Endothelial cell of umbilical vein (primary cell): ENCODE results near the gene CXCR4. TPM values are rescaled to one million over a fixed set of nuclear protein-coding genes. Genes with fewer than 3 reads are reported as not detected.

ENCODE experiments used
- BruUV-seq: library from RNA; stranded (reverse); fragments of 400-500 nt; replicated peaks from 2 replicates; lab custom pipeline; 2021; lab: Mats Ljungman, UMichigan
- CTCF ChIA-PET: fragments of 300-600, 350-600 bp; sonication (Branson Sonifier 250); formaldehyde crosslinking; loops from one replicate; lab custom pipeline; 2021; ENCODE audit warnings: antibody characterized with exemption, inconsistent platforms; lab: Charles Lee
- POLR2A ChIA-PET: fragments of 300-600, 350-600 bp; sonication (Branson Sonifier 250); formaldehyde crosslinking; loops from one replicate; lab custom pipeline; 2021; ENCODE audit warnings: antibody characterized with exemption, inconsistent platforms; lab: Charles Lee
- DNase-seq: peaks from one replicate; pipeline ENCODE4 v3.0.0-alpha.2; 2011; ENCODE audit warnings: low read depth, low spot score
- FAIRE-seq: peaks from 2 replicates; lab custom pipeline; 2011; peaks lifted over from hg19 to GRCh38; lab: Jason Lieb, UNC
- H2AFZ ChIP-seq: 2 replicates; pipeline ENCODE4 v1.6.0; 2012; ENCODE audit warnings: low read depth, low read length, control low read depth, inconsistent platforms
- H3K27ac ChIP-seq: 2 replicates; pipeline ENCODE4 v1.5.1; 2011; ENCODE audit warnings: low read depth, mild to moderate bottlenecking, control low read depth, low read length, moderate library complexity; ENCODE audit not compliant: insufficient read depth
- H3K27me3 ChIP-seq, 2 experiments: 2 replicates each; pipeline versions ENCODE4 v1.6.0 to v1.6.1; 2011; ENCODE audit warnings: low read length in 2 of 2, mixed read lengths in 1 of 2; ENCODE audit not compliant: control insufficient read depth in 2 of 2, insufficient read depth in 2 of 2
- H3K36me3 ChIP-seq, 2 experiments: 2 replicates in 1 of 2; 3 replicates in 1 of 2; pipeline ENCODE4 v1.5.1; 2011; ENCODE audit warnings: low read length in 2 of 2, mild to moderate bottlenecking in 1 of 2, moderate library complexity in 1 of 2; ENCODE audit not compliant: control insufficient read depth in 2 of 2, insufficient read depth in 2 of 2; ENCODE audit errors: extremely low read depth in 1 of 2
- H3K4me1 ChIP-seq: 3 replicates; pipeline ENCODE4 v1.5.1; 2011; ENCODE audit warnings: mild to moderate bottlenecking, low read length; ENCODE audit not compliant: control insufficient read depth, insufficient read depth; ENCODE audit errors: extremely low read depth
- H3K4me2 ChIP-seq: 2 replicates; pipeline ENCODE4 v1.6.1; 2011; ENCODE audit warnings: low read length, control low read depth, mixed read lengths; ENCODE audit not compliant: insufficient read depth
- H3K4me3 ChIP-seq, 3 experiments: fragments of 200-600 bp in 1 of 3; sonication (generic), shearing (Covaris generic) in 1 of 3; replicated peaks in 1 of 3; 2 replicates each; pipeline ENCODE4 v1.5.1; 2011 to 2016; ENCODE audit warnings: control low read depth in 3 of 3, low read length in 3 of 3, mild to moderate bottlenecking in 2 of 3, inconsistent platforms in 1 of 3, low read depth in 1 of 3, moderate library complexity in 1 of 3; ENCODE audit not compliant: insufficient read depth in 1 of 3
- H3K79me2 ChIP-seq: 2 replicates; pipeline ENCODE4 v1.6.0; 2012; ENCODE audit warnings: low read length, inconsistent platforms; ENCODE audit not compliant: control insufficient read depth, insufficient read depth
- H3K9ac ChIP-seq: replicated peaks from 2 replicates; pipeline ENCODE3; 2011; ENCODE audit warnings: low read length, control low read depth; ENCODE audit not compliant: insufficient read depth; ENCODE audit errors: extremely low read depth
- H3K9me1 ChIP-seq: replicated peaks from 3 replicates; pipeline ENCODE4 v1.6.0; 2011; ENCODE audit warnings: mild to moderate bottlenecking, low read length; ENCODE audit not compliant: control insufficient read depth, insufficient read depth; ENCODE audit errors: extremely low read depth
- H3K9me3 ChIP-seq: replicated peaks from 2 replicates; pipeline ENCODE4 v1.5.1; 2012; ENCODE audit warnings: low read length, inconsistent platforms; ENCODE audit not compliant: control insufficient read depth, insufficient read depth
- H4K20me1 ChIP-seq: replicated peaks from 2 replicates; pipeline ENCODE3; 2011; ENCODE audit warnings: mild to moderate bottlenecking, low read length; ENCODE audit not compliant: control insufficient read depth, insufficient read depth; ENCODE audit errors: extremely low read depth
- CTCF ChIP-seq, 2 donors: IDR thresholded peaks; 1 replicate in 1 of 2; 2 replicates in 1 of 2; pipeline ENCODE4 v1.5.1; 2011; ENCODE audit warnings: low read length in 2 of 2, mild to moderate bottlenecking in 2 of 2, moderate library complexity in 2 of 2, control low read depth in 1 of 2, inconsistent platforms in 1 of 2, low read depth in 1 of 2; ENCODE audit not compliant: insufficient read depth in 1 of 2; ENCODE audit errors: extremely low read depth in 1 of 2
- EZH2 ChIP-seq: IDR thresholded peaks from 2 replicates; pipeline ENCODE4 v1.6.1; 2012; ENCODE audit warnings: borderline replicate concordance, low read depth, mild to moderate bottlenecking, moderate library complexity, low read length, inconsistent platforms; ENCODE audit not compliant: severe bottlenecking
- FOS ChIP-seq: IDR thresholded peaks from 2 replicates; pipeline ENCODE4 v1.6.1; 2011; ENCODE audit warnings: mild to moderate bottlenecking, low read length, moderate library complexity, borderline replicate concordance; ENCODE audit not compliant: insufficient read depth
- GATA2 ChIP-seq: IDR thresholded peaks from 2 replicates; pipeline ENCODE4 v1.7.0; 2011; ENCODE audit warnings: low read depth, mild to moderate bottlenecking, moderate library complexity, mixed read lengths, low read length; ENCODE audit not compliant: insufficient read length, insufficient read depth
- JUN ChIP-seq: IDR thresholded peaks from 2 replicates; pipeline ENCODE4 v1.6.1; 2011; ENCODE audit warnings: borderline replicate concordance, low read depth; ENCODE audit not compliant: insufficient read length, insufficient read depth
- MAX ChIP-seq: IDR thresholded peaks from 2 replicates; pipeline ENCODE4 v1.6.1; 2011; ENCODE audit not compliant: insufficient read depth, insufficient read length
- MYC ChIP-seq: IDR thresholded peaks from one replicate; pipeline ENCODE4 v1.6.1; 2011; ENCODE audit warnings: mild to moderate bottlenecking, low read depth, low read length
- POLR2A ChIP-seq: IDR thresholded peaks from 2 replicates; pipeline ENCODE4 v1.6.1; 2012; ENCODE audit warnings: low read depth, mild to moderate bottlenecking, control low read depth, low read length
- POLR2AphosphoS5 ChIP-seq: IDR thresholded peaks from 2 replicates; pipeline ENCODE4 v1.6.1; 2012; ENCODE audit warnings: low read depth, mild to moderate bottlenecking, control low read depth, low read length, moderate library complexity; ENCODE audit not compliant: insufficient read depth
- dilution Hi-C: fragments of 300-500 bp; cut with MboI; formaldehyde crosslinking; loops from one replicate; pipeline ENCODE4 v1.15.0; 2019; ENCODE audit warnings: low sequenced_read_pairs; ENCODE audit not compliant: extremely low pct_ligation_motif_present
- intact Hi-C: fragments of 100-400 bp; cut with micrococcal nuclease; formaldehyde crosslinking; loops from one replicate; pipeline ENCODE4 v1.10.0; 2022
- polyA plus RNA-seq, 4 experiments: library from polyadenylated mRNA; depleted of rRNA in 3 of 4; stranded (reverse) in 3 of 4; unstranded in 1 of 4; fragments of >200 nt; gene quantifications; 2 replicates each; pipeline versions ENCODE4 v1.2.1 to v1.2.3, GENCODE V29; 2011 to 2012; ENCODE audit warnings: missing spikeins in 1 of 4
- total RNA-seq: library from RNA; stranded (reverse); gene quantifications from 2 replicates; pipeline ENCODE4 v1.2.3, GENCODE V29; 2021

Gene CXCR4
- total and polyA plus RNA-seq, 2 donors (not counting 3 experiments of a cell fraction or from before 2014, with no cell fraction given) = 42.2 to 52.4 TPM

DNA sequence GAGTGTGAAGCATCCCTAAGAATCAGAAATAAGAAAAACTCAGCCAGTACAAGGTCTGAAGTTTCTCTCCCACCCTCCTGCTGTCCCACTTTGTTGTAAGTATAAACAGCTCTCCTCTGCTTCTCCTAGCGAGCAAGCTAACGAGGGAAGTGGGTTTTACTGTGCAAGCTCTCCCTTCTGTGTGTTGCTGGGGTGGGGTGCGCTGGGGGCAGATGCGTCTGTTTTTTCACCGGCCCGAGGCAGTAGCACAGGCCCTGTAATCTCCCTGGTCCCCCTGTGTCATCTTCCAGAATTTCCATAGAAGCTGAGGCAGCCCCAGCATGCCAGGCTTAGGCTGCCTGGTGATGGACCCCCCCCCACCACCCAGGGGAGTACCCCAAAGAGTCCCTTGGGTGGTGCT lies 9.4 kb upstream of the CXCR4 start:
- no peak for FAIRE-seq
- intact Hi-C loops = no loop called here

More for the DNA sequence above, 9.4 kb upstream of the CXCR4 start:
- ChIA-PET CTCF (no interaction called here), POLR2A (no interaction called here)
- no peak for TF ChIP-seq GATA2
- TF ChIP-seq MYC = no peak
- no peak for TF ChIP-seq POLR2AphosphoS5
- TF ChIP-seq EZH2 = no peak
- no peak for TF ChIP-seq FOS
- no peak for TF ChIP-seq CTCF (IDR thresholded peaks at IDR 0.05; ENCODE audit: extremely low read depth in 1 of 2, insufficient read depth in 1 of 2, low read depth in 1 of 2, low read length in 2 of 2)
- TF ChIP-seq POLR2A = no peak
- no peak for TF ChIP-seq MAX
- no peak for TF ChIP-seq JUN
- Histone ChIP-seq H3K4me1 (no peaks in the 10 kb centered on the region), H3K4me2 (no peak overlapping the region), H3K27ac (no peak overlapping the region), H3K9me1 (no peaks in the 10 kb centered on the region), H2AFZ (no peak overlapping the region), H3K79me2 (no peaks in the 10 kb centered on the region), H3K9me3 (no peaks in the 10 kb centered on the region), H4K20me1 (no peaks in the 10 kb centered on the region), H3K9ac (no peak overlapping the region), H3K27me3 (peaks cover 32 to 47% of the 10 kb centered on the region in 2 experiments), H3K4me3 (no peak overlapping the region), H3K36me3 (no peaks in the 10 kb centered on the region)
- dilution Hi-C loops = no loop called here
- DNase-seq = no peak
- BruUV-seq = no TSS peak
